IPS-15b (cell line): ENCODE measurements around the gene MYD88.

Source experiments
- H3K27me3 ChIP-seq: one replicate; pipeline ENCODE4 v1.6.1; 2013; ENCODE audit warnings: low read length; ENCODE audit not compliant: control insufficient read depth, insufficient read depth
- H3K36me3 ChIP-seq: one replicate; pipeline ENCODE4 v1.6.1; 2013; ENCODE audit warnings: low read length; ENCODE audit not compliant: control insufficient read depth, insufficient read depth
- H3K4me1 ChIP-seq: one replicate; pipeline ENCODE4 v1.6.1; 2013; ENCODE audit warnings: mild to moderate bottlenecking, low read length; ENCODE audit not compliant: control insufficient read depth, insufficient read depth
- H3K4me3 ChIP-seq: one replicate; pipeline ENCODE4 v1.5.1; 2013; ENCODE audit warnings: low read depth, low read length
- H3K9ac ChIP-seq: one replicate; pipeline ENCODE4 v1.6.1; 2013; ENCODE audit warnings: low read depth, mild to moderate bottlenecking, low read length
- H3K9me3 ChIP-seq: one replicate; pipeline ENCODE4 v1.6.1; 2013; ENCODE audit warnings: mild to moderate bottlenecking, low read length; ENCODE audit not compliant: control insufficient read depth, insufficient read depth

The MYD88 gene

GRCh38 chr3:38105525-38105924 is 32.9 kb upstream of the MYD88 start:
- Histone ChIP-seq H3K4me1 (peaks cover 8% of the 10 kb centered on the region), H3K9me3 (no peaks in the 10 kb centered on the region), H3K4me3 (no peak overlapping the region), H3K9ac (no peak overlapping the region), H3K36me3 (peaks cover 2% of the 10 kb centered on the region), H3K27me3 (no peaks in the 10 kb centered on the region)

GRCh38 chr3:38107911-38108648 is 30.4 kb upstream of the MYD88 start:
- Histone ChIP-seq H3K4me3 (no peak overlapping the region), H3K9me3 (no peaks in the 10 kb centered on the region)

GRCh38 chr3:38108649-38109579 is 29.5 kb upstream of the MYD88 start:
- no peaks in the 10 kb centered on the region for H3K4me1 ChIP-seq
- H3K36me3 ChIP-seq = peaks cover 6% of the 10 kb centered on the region
- no peak overlapping the region for H3K4me3 ChIP-seq
- H3K9me3 ChIP-seq = no peaks in the 10 kb centered on the region
- no peaks in the 10 kb centered on the region for H3K27me3 ChIP-seq
- no peak overlapping the region for H3K9ac ChIP-seq

More at GRCh38 chr3:38107911-38108648, 30.4 kb upstream of the MYD88 start:
- peaks cover 6% of the 10 kb centered on the region for H3K36me3 ChIP-seq
- H3K9ac ChIP-seq = no peak overlapping the region
- H3K4me1 ChIP-seq = no peaks in the 10 kb centered on the region
- H3K27me3 ChIP-seq = no peaks in the 10 kb centered on the region

- no peak overlapping the region for H3K9ac ChIP-seq
Observed at GRCh38 chr3:38109580-38110313, 28.7 kb upstream of the MYD88 start.

GRCh38 chr3:38110314-38111050 is 28.0 kb upstream of the MYD88 start:
- Histone ChIP-seq H3K27me3 (no peaks in the 10 kb centered on the region), H3K4me1 (no peaks in the 10 kb centered on the region), H3K36me3 (peaks cover 6% of the 10 kb centered on the region), H3K4me3 (no peak overlapping the region), H3K9me3 (no peaks in the 10 kb centered on the region), H3K9ac (no peak overlapping the region)

More at GRCh38 chr3:38109580-38110313, 28.7 kb upstream of the MYD88 start:
- peaks cover 6% of the 10 kb centered on the region for H3K36me3 ChIP-seq
- H3K27me3 ChIP-seq = no peaks in the 10 kb centered on the region
- no peaks in the 10 kb centered on the region for H3K9me3 ChIP-seq
- H3K4me3 ChIP-seq = no peak overlapping the region
- H3K4me1 ChIP-seq = no peaks in the 10 kb centered on the region

GRCh38 chr3:38111201-38111600 is 27.3 kb upstream of the MYD88 start:
- Histone ChIP-seq H3K9ac (no peak overlapping the region), H3K9me3 (no peaks in the 10 kb centered on the region), H3K4me1 (no peaks in the 10 kb centered on the region), H3K4me3 (no peak overlapping the region), H3K27me3 (no peaks in the 10 kb centered on the region), H3K36me3 (peaks cover 6% of the 10 kb centered on the region)

GRCh38 chr3:38111696-38112377 is 26.6 kb upstream of the MYD88 start:
- no peaks in the 10 kb centered on the region for H3K9me3 ChIP-seq
- H3K27me3 ChIP-seq = no peaks in the 10 kb centered on the region
- H3K4me1 ChIP-seq = no peaks in the 10 kb centered on the region
- H3K36me3 ChIP-seq = peaks cover 6% of the 10 kb centered on the region
- H3K4me3 ChIP-seq = no peak overlapping the region
- no peak overlapping the region for H3K9ac ChIP-seq

- Histone ChIP-seq H3K36me3 (peaks cover 6% of the 10 kb centered on the region), H3K9ac (no peak overlapping the region), H3K9me3 (no peaks in the 10 kb centered on the region), H3K4me3 (no peak overlapping the region), H3K4me1 (no peaks in the 10 kb centered on the region), H3K27me3 (no peaks in the 10 kb centered on the region)
Observed at GRCh38 chr3:38112378-38112761, 26.1 kb upstream of the MYD88 start.

- no peaks in the 10 kb centered on the region for H3K27me3 ChIP-seq
Observed at GRCh38 chr3:38114052-38114874, 24.2 kb upstream of the MYD88 start.

GRCh38 chr3:38114875-38115644 is 23.4 kb upstream of the MYD88 start:
- Histone ChIP-seq H3K36me3 (peaks cover 3% of the 10 kb centered on the region), H3K9ac (no peak overlapping the region), H3K4me1 (no peaks in the 10 kb centered on the region), H3K4me3 (no peak overlapping the region), H3K27me3 (no peaks in the 10 kb centered on the region), H3K9me3 (no peaks in the 10 kb centered on the region)

More at GRCh38 chr3:38114052-38114874, 24.2 kb upstream of the MYD88 start:
- Histone ChIP-seq H3K4me1 (no peaks in the 10 kb centered on the region), H3K4me3 (no peak overlapping the region), H3K36me3 (peaks cover 3% of the 10 kb centered on the region), H3K9me3 (no peaks in the 10 kb centered on the region), H3K9ac (no peak overlapping the region)
